HepG2 (cell line): ENCODE results near the gene APOC3. TPM values are rescaled to one million over a fixed set of nuclear protein-coding genes. Genes with fewer than 3 reads are reported as not detected.

Source experiments
- ATAC-seq: fragments of 200-7000 bp; cut with Tn5 transposase; 3 replicates; pipeline ENCODE4 v1.9.1; 2020; ENCODE audit warnings: mild to moderate bottlenecking, moderate library complexity
- BruUV-seq: library from RNA; stranded (reverse); fragments of 400-500 nt; replicated peaks from 2 replicates; lab custom pipeline; 2021; lab: Mats Ljungman, UMichigan
- CTCF ChIA-PET: fragments of 300-600 bp; formaldehyde crosslinking; extraction: SDS; loops from one replicate; lab custom pipeline; 2021; ENCODE audit warnings: low total read pairs, inconsistent platforms, low intra/inter-chr PET ratio; lab: Yijun Ruan, JAX
- POLR2A ChIA-PET: fragments of 350-600 bp; sonication (Branson Sonifier 250); formaldehyde crosslinking; loops from one replicate; lab custom pipeline; 2020; ENCODE audit warnings: antibody characterized with exemption, inconsistent platforms; lab: Yijun Ruan, JAX
- DNase-seq: peaks from one replicate; pipeline ENCODE4 v3.0.0-alpha.2; 2015; ENCODE audit warnings: low spot score
- FAIRE-seq: peaks from 3 replicates; lab custom pipeline; 2011; peaks lifted over from hg19 to GRCh38; lab: Jason Lieb, UNC
- H2AFZ ChIP-seq: one replicate; pipeline ENCODE4 v1.6.1; 2011; ENCODE audit warnings: low read length, inconsistent platforms
- H3K27ac ChIP-seq: fragments of 300-600 bp; 3 replicates; pipeline ENCODE4 v1.8.0; 2011; ENCODE audit warnings: mixed run types, mild to moderate bottlenecking, mixed read lengths, low read length, inconsistent platforms; ENCODE audit not compliant: insufficient read depth; ENCODE audit errors: extremely low read length
- H3K27me3 ChIP-seq, 2 experiments: fragments of 200-600 bp in 1 of 2; 2 replicates in 1 of 2; 3 replicates in 1 of 2; pipeline versions ENCODE4 v1.6.0 to v1.8.0; 2011; ENCODE audit warnings: low read length in 2 of 2, mild to moderate bottlenecking in 2 of 2, moderate library complexity in 2 of 2, inconsistent platforms in 1 of 2; ENCODE audit not compliant: insufficient read depth in 2 of 2, control insufficient read depth in 1 of 2
- H3K36me3 ChIP-seq, 2 experiments: fragments of 200-600 bp in 1 of 2; replicated peaks in 1 of 2; 2 replicates in 1 of 2; 3 replicates in 1 of 2; pipeline versions ENCODE4 v1.5.1 to v1.8.0; 2011; ENCODE audit warnings: low read length in 2 of 2, inconsistent platforms in 1 of 2; ENCODE audit not compliant: insufficient read depth in 2 of 2, control insufficient read depth in 1 of 2
- H3K4me1 ChIP-seq: 2 replicates; pipeline ENCODE4 v1.5.1; 2012; ENCODE audit warnings: low read length, inconsistent platforms; ENCODE audit not compliant: insufficient read depth
- H3K4me2 ChIP-seq: 2 replicates; pipeline ENCODE4 v1.6.0; 2011; ENCODE audit warnings: low read depth, low read length, inconsistent platforms
- H3K4me3 ChIP-seq, 3 experiments: fragments of 200-600 bp in 1 of 3; sonication (generic), shearing (Covaris generic) in 1 of 3; replicated peaks in 1 of 3; 2 replicates each; pipeline ENCODE4 v1.5.1; 2011 to 2016; ENCODE audit warnings: low read length in 3 of 3, inconsistent platforms in 2 of 3, low read depth in 2 of 3, mild to moderate bottlenecking in 2 of 3, control low read depth in 1 of 3, mixed read lengths in 1 of 3; ENCODE audit not compliant: insufficient read depth in 1 of 3
- H3K79me2 ChIP-seq: one replicate; pipeline ENCODE4 v1.6.1; 2011; ENCODE audit warnings: low read length, inconsistent platforms; ENCODE audit not compliant: insufficient read depth
- H3K9ac ChIP-seq: 2 replicates; pipeline ENCODE4 v1.6.0; 2011; ENCODE audit warnings: mild to moderate bottlenecking, low read depth, low read length, inconsistent platforms; ENCODE audit not compliant: insufficient read depth
- H3K9me3 ChIP-seq: 2 replicates; pipeline ENCODE4 v1.5.1; 2012; ENCODE audit warnings: mild to moderate bottlenecking, low read length
- H4K20me1 ChIP-seq: 2 replicates; pipeline ENCODE4 v1.6.0; 2011; ENCODE audit warnings: inconsistent platforms, mild to moderate bottlenecking, low read length, moderate library complexity; ENCODE audit not compliant: insufficient read depth
- EP300 ChIP-seq, 3 experiments: sonication (generic) in 1 of 3; formaldehyde crosslinking in 1 of 3; IDR thresholded peaks; 2 replicates each; pipeline versions ENCODE4 v1.5.1 to v1.6.1; 2011 to 2020; ENCODE audit warnings: low read depth in 2 of 3, low read length in 2 of 3, borderline replicate concordance in 1 of 3, improper control_type of control experiment in 1 of 3, mild to moderate bottlenecking in 1 of 3, missing genetic modification reagents in 1 of 3, moderate library complexity in 1 of 3
- FOXO4 ChIP-seq: sonication (generic); formaldehyde crosslinking; conservative IDR thresholded peaks from 2 replicates; pipeline ENCODE4 v1.8.1; 2023; ENCODE audit warnings: missing genetic modification reagents
- GABPB1 ChIP-seq: IDR thresholded peaks from 2 replicates; pipeline ENCODE4 v1.6.1; 2016; ENCODE audit warnings: mild to moderate bottlenecking, missing genetic modification reagents, moderate library complexity, missing compliant biosample characterization
- GMEB1 ChIP-seq: sonication (generic); formaldehyde crosslinking; IDR thresholded peaks from 2 replicates; pipeline ENCODE4 v1.5.1; 2020; ENCODE audit warnings: missing genetic modification reagents, mild to moderate bottlenecking, borderline replicate concordance
- HNF4G ChIP-seq, 2 experiments: sonication (generic) in 1 of 2; formaldehyde crosslinking in 1 of 2; IDR thresholded peaks; 2 replicates each; pipeline versions ENCODE4 v1.4.0 to v1.6.1; 2011 to 2020; ENCODE audit warnings: borderline replicate concordance in 2 of 2, low read depth in 2 of 2, mild to moderate bottlenecking in 2 of 2, low read length in 1 of 2, missing genetic modification reagents in 1 of 2, moderate library complexity in 1 of 2
- JUND ChIP-seq: sonication (generic); formaldehyde crosslinking; IDR thresholded peaks from 2 replicates; pipeline ENCODE4 v1.8.0; 2022; ENCODE audit warnings: mild to moderate bottlenecking, missing genetic modification reagents
- MIER3 ChIP-seq: IDR thresholded peaks from 2 replicates; pipeline ENCODE4 v1.6.1; 2016; ENCODE audit warnings: missing compliant biosample characterization, borderline replicate concordance
- ZBTB7A ChIP-seq: sonication (generic); formaldehyde crosslinking; IDR thresholded peaks from 2 replicates; pipeline ENCODE4 v1.8.0; 2022; ENCODE audit warnings: mild to moderate bottlenecking, missing genetic modification reagents
- ZFP82 ChIP-seq: sonication (generic); formaldehyde crosslinking; IDR thresholded peaks from 2 replicates; pipeline ENCODE4 v1.5.1; 2020; ENCODE audit warnings: mild to moderate bottlenecking, missing genetic modification reagents, borderline replicate concordance
- ZNF143 ChIP-seq: sonication (generic); formaldehyde crosslinking; IDR thresholded peaks from 2 replicates; pipeline ENCODE4 v1.4.0; 2020; ENCODE audit warnings: missing genetic modification reagents
- ZNF292 ChIP-seq: sonication (generic); formaldehyde crosslinking; IDR thresholded peaks from 2 replicates; pipeline ENCODE4 v1.8.1; 2022; ENCODE audit warnings: mild to moderate bottlenecking, low read depth, missing genetic modification reagents, borderline replicate concordance
- ZNF33B ChIP-seq: sonication (generic); formaldehyde crosslinking; IDR thresholded peaks from 2 replicates; pipeline ENCODE4 v1.5.1; 2020; ENCODE audit warnings: mild to moderate bottlenecking, missing genetic modification reagents
- ZNF878 ChIP-seq: sonication (generic); formaldehyde crosslinking; IDR thresholded peaks from 2 replicates; pipeline ENCODE4 v1.8.1; 2023; ENCODE audit warnings: mild to moderate bottlenecking, missing genetic modification reagents, moderate library complexity
- WGBS: methylation state at CpG from one replicate; pipeline ENCODE4 v1.1.6; 2017; ENCODE audit warnings: low lambda C conversion rate; 5-methylcytosine and 5-hydroxymethylcytosine counted together
- in situ Hi-C: cut with HindIII; loops from 2 replicates; pipeline ENCODE4 v1.10.0; 2017; ENCODE audit warnings: low pct_unique_long_range_greater_than_20kb; ENCODE audit not compliant: extremely low pct_ligation_motif_present
- intact Hi-C: fragments of 100-400 bp; cut with micrococcal nuclease; formaldehyde crosslinking; loops from one replicate; pipeline ENCODE4 v1.10.0; 2022; ENCODE audit not compliant: unreplicated experiment
- polyA plus RNA-seq, 8 experiments: library from polyadenylated mRNA; depleted of rRNA in 3 of 8; stranded (reverse) in 7 of 8; unstranded in 1 of 8; fragments of >200 nt; fragmentation: Illumina TruSeq in 4 of 8; extraction: Trizol in 4 of 8; gene quantifications; 2 replicates each; pipeline versions ENCODE4 v1.2.1 to v1.2.3, GENCODE V29; 2011 to 2016; ENCODE audit warnings: low read depth in 4 of 8, missing spikeins in 1 of 8, mixed read lengths in 1 of 8; ENCODE audit not compliant: insufficient read depth in 1 of 8
- total RNA-seq, 5 experiments: library from RNA; depleted of rRNA; stranded (reverse); fragments of >200 nt; fragmentation: Illumina TruSeq; extraction: Trizol; gene quantifications; 2 replicates each; pipeline ENCODE4 v1.2.3, GENCODE V29; 2016; ENCODE audit warnings: low read depth in 1 of 5
- TF ChIP-seq, protein P1 (sequence below): sonication (generic); formaldehyde crosslinking; IDR thresholded peaks from 2 replicates; pipeline ENCODE4 v1.4.0; 2020; ENCODE audit warnings: missing genetic modification reagents, borderline replicate concordance

APOC3 gene
- total and polyA plus RNA-seq, 2 of the 13 experiments (the other 11 are each of a cell fraction or from before 2014, with no cell fraction given): 314 to 687 TPM

- H3K9ac ChIP-seq: peak overlapping the region; percentile 51
- no peaks in the 10 kb centered on the region for H3K79me2 ChIP-seq
- no peaks in the 10 kb centered on the region for H3K27me3 ChIP-seq
- H2AFZ ChIP-seq: no peak overlapping the region
- H4K20me1 ChIP-seq: no peaks in the 10 kb centered on the region
- ChIA-PET POLR2A (interaction anchor here (0.9 to 8.5 kb wide), 12 partner anchors 8 to 289 kb away, joined by 3 to 778 read pairs (median 6); partner anchors contain the start of genes APOA1, APOA4, APOA5 and APOC3), CTCF (no interaction called here)
- H3K9me3 ChIP-seq: no peaks in the 10 kb centered on the region
- peaks cover 78% of the 10 kb centered on the region for H3K4me1 ChIP-seq
- in situ Hi-C loops (no loop called here), intact Hi-C loops (loop anchor here (1.0 kb wide), 2 partner anchors 15 to 22 kb away; partner anchors contain the start of gene APOC3)
- FAIRE-seq (no peak), ATAC-seq (no peak), DNase-seq (no peak)
- 46% methylated on average over 6 of the region's 6 CpGs for WGBS
- no peaks in the 10 kb centered on the region for H3K36me3 ChIP-seq
- peak overlapping the region in 1 of 3 experiments; percentile 29; a peak in 1 of 6 replicates for H3K4me3 ChIP-seq
- peak overlapping the region; percentile 84 for H3K4me2 ChIP-seq
- BruUV-seq: no TSS peak
- H3K27ac ChIP-seq: peak overlapping the region; percentile 98
- TF ChIP-seq ZNF33B (CRISPR knock-in tag) (no peak), MIER3 (CRISPR knock-in tag) (no peak), ZNF143 (peak; percentile 10; the same call in 1 of the 2 replicates), HNF4G (IDR thresholded peaks at IDR 0.05; ENCODE audit: borderline replicate concordance, low read depth, low read length) (no peak), HNF4G (CRISPR knock-in tag; IDR thresholded peaks at IDR 0.05; ENCODE audit: borderline replicate concordance, low read depth) (no peak), GABPB1 (CRISPR knock-in tag) (0 out of 2 replicates have a peak, but pooled peaks have one; percentile 6), ZBTB7A (CRISPR knock-in tag) (0 out of 2 replicates have a peak, but pooled peaks have one; percentile 30), GMEB1 (CRISPR knock-in tag) (0 out of 2 replicates have a peak, but pooled peaks have one; percentile 2), ZFP82 (CRISPR knock-in tag) (no peak), ZNF292 (CRISPR knock-in tag) (peak; percentile 17; the same call in 1 of the 2 replicates), JUND (CRISPR knock-in tag) (peak; percentile 50; the same call in 1 of the 2 replicates), FOXO4 (CRISPR knock-in tag) (peak; percentile 75; the same call in 1 of the 2 replicates), EP300 (IDR thresholded peaks at IDR 0.05; ENCODE audit: low read depth in 2 of 2, low read length in 2 of 2) (no peak), EP300 (CRISPR knock-in tag; IDR thresholded peaks at IDR 0.05; ENCODE audit: borderline replicate concordance) (no peak), ZNF878 (no peak; the same call in 1 of the 2 replicates)
- TF ChIP-seq, protein P1, sequence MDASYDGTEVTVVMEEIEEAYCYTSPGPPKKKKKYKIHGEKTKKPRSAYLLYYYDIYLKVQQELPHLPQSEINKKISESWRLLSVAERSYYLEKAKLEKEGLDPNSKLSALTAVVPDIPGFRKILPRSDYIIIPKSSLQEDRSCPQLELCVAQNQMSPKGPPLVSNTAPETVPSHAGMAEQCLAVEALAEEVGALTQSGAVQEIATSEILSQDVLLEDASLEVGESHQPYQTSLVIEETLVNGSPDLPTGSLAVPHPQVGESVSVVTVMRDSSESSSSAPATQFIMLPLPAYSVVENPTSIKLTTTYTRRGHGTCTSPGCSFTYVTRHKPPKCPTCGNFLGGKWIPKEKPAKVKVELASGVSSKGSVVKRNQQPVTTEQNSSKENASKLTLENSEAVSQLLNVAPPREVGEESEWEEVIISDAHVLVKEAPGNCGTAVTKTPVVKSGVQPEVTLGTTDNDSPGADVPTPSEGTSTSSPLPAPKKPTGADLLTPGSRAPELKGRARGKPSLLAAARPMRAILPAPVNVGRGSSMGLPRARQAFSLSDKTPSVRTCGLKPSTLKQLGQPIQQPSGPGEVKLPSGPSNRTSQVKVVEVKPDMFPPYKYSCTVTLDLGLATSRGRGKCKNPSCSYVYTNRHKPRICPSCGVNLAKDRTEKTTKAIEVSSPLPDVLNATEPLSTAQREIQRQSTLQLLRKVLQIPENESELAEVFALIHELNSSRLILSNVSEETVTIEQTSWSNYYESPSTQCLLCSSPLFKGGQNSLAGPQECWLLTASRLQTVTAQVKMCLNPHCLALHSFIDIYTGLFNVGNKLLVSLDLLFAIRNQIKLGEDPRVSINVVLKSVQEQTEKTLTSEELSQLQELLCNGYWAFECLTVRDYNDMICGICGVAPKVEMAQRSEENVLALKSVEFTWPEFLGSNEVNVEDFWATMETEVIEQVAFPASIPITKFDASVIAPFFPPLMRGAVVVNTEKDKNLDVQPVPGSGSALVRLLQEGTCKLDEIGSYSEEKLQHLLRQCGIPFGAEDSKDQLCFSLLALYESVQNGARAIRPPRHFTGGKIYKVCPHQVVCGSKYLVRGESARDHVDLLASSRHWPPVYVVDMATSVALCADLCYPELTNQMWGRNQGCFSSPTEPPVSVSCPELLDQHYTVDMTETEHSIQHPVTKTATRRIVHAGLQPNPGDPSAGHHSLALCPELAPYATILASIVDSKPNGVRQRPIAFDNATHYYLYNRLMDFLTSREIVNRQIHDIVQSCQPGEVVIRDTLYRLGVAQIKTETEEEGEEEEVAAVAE (CRISPR knock-in tag): no peak
Observed at GRCh38 chr11:116807601-116808261, 22.0 kb upstream of the APOC3 start.
